Measurements from ENCODE around the gene TSPEAR. TPM values are rescaled to one million over a fixed set of nuclear protein-coding genes. Genes with fewer than 3 reads are reported as not detected.

TSPEAR gene
- total and polyA plus RNA-seq, 2 of the 13 experiments (the other 11 are each of a cell fraction or from before 2014, with no cell fraction given): 0.07 to 0.32 TPM

GRCh38 chr21:44700101-44701022, 11.0 kb downstream of the TSPEAR start (continued):
- TF ChIP-seq, protein P1, sequence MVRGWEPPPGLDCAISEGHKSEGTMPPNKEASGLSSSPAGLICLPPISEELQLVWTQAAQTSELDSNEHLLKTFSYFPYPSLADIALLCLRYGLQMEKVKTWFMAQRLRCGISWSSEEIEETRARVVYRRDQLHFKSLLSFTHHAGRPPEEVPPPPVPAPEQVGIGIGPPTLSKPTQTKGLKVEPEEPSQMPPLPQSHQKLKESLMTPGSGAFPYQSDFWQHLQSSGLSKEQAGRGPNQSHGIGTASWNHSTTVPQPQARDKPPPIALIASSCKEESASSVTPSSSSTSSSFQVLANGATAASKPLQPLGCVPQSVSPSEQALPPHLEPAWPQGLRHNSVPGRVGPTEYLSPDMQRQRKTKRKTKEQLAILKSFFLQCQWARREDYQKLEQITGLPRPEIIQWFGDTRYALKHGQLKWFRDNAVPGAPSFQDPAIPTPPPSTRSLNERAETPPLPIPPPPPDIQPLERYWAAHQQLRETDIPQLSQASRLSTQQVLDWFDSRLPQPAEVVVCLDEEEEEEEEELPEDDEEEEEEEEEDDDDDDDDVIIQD (CRISPR knock-in tag; IDR thresholded peaks at IDR 0.05; ENCODE audit: low read depth): peak; percentile 56; the same call in 1 of the 2 replicates
- TF ChIP-seq JDP2 (CRISPR knock-in tag; IDR thresholded peaks at IDR 0.05; ENCODE audit: borderline replicate concordance) (no peak), ZFAT (CRISPR knock-in tag; conservative IDR thresholded peaks at IDR 0.05) (no peak), TOPORS (CRISPR knock-in tag; IDR thresholded peaks at IDR 0.05) (no peak), RXRA (CRISPR knock-in tag; IDR thresholded peaks at IDR 0.05) (peak; percentile 76; the same call in 1 of the 2 replicates), ZNF296 (CRISPR knock-in tag; conservative IDR thresholded peaks at IDR 0.05) (no peak), ZNF335 (CRISPR knock-in tag; IDR thresholded peaks at IDR 0.05) (no peak), ZFP37 (CRISPR knock-in tag; IDR thresholded peaks at IDR 0.05; ENCODE audit: borderline replicate concordance) (peak; percentile 43; the same call in 1 of the 2 replicates), JUND (CRISPR knock-in tag; IDR thresholded peaks at IDR 0.05) (peak; percentile 46; the same call in 1 of the 2 replicates), FOXC1 (CRISPR knock-in tag; IDR thresholded peaks at IDR 0.05; ENCODE audit: borderline replicate concordance) (peak; percentile 55; the same call in 1 of the 2 replicates), ZSCAN21 (CRISPR knock-in tag; IDR thresholded peaks at IDR 0.05; ENCODE audit: borderline replicate concordance) (no peak), RXRB (CRISPR knock-in tag; IDR thresholded peaks at IDR 0.05; ENCODE audit: borderline replicate concordance) (peak; percentile 91), ZNF331 (CRISPR knock-in tag; IDR thresholded peaks at IDR 0.05) (peak; percentile 48; the same call in 1 of the 2 replicates), ZNF446 (CRISPR knock-in tag; IDR thresholded peaks at IDR 0.05) (no peak), NCOA2 (CRISPR knock-in tag; IDR thresholded peaks at IDR 0.05) (peak; percentile 58; the same call in 1 of the 2 replicates), ZFP90 (CRISPR knock-in tag; IDR thresholded peaks at IDR 0.05; ENCODE audit: borderline replicate concordance) (0 out of 2 replicates have a peak, but pooled peaks have one; percentile 22), TEAD3 (CRISPR knock-in tag; optimal IDR thresholded peaks at IDR 0.05; ENCODE audit: borderline replicate concordance) (peak; percentile 54), ZNF780A (CRISPR knock-in tag; IDR thresholded peaks at IDR 0.05) (no peak), ARNTL (CRISPR knock-in tag; IDR thresholded peaks at IDR 0.05) (peak; percentile 99), MNT (IDR thresholded peaks at IDR 0.05) (0 out of 2 replicates have a peak, but pooled peaks have one; percentile 34), ZNF143 (CRISPR knock-in tag; IDR thresholded peaks at IDR 0.05) (peak; percentile 49), CREM (IDR thresholded peaks at IDR 0.05) (peak; percentile 53; the same call in 1 of the 2 replicates), CREM (CRISPR knock-in tag; IDR thresholded peaks at IDR 0.05) (no peak), MXD4 (CRISPR knock-in tag; IDR thresholded peaks at IDR 0.05) (0 out of 2 replicates have a peak, but pooled peaks have one; percentile 13), ZSCAN9 (CRISPR knock-in tag; IDR thresholded peaks at IDR 0.05; ENCODE audit: borderline replicate concordance) (0 out of 2 replicates have a peak, but pooled peaks have one; percentile 44), ERF (CRISPR knock-in tag; IDR thresholded peaks at IDR 0.05) (peak; percentile 77; the same call in 1 of the 2 replicates)
- TF ChIP-seq, protein P2, sequence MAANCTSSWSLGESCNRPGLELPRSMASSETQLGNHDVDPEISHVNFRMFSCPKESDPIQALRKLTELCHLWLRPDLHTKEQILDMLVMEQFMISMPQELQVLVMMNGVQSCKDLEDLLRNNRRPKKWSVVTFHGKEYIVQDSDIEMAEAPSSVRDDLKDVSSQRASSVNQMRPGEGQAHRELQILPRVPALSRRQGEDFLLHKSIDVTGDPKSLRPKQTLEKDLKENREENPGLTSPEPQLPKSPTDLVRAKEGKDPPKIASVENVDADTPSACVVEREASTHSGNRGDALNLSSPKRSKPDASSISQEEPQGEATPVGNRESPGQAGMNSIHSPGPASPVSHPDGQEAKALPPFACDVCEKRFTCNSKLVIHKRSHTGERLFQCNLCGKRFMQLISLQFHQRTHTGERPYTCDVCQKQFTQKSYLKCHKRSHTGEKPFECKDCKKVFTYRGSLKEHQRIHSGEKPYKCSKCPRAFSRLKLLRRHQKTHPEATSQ (CRISPR knock-in tag; IDR thresholded peaks at IDR 0.05; ENCODE audit: borderline replicate concordance): no peak
